PC-3 (cell line): ENCODE results near the gene TTF2. TPM values are rescaled to one million over a fixed set of nuclear protein-coding genes. Genes with fewer than 3 reads are reported as not detected.

Experiments
- ATAC-seq: fragments of 200-7000 bp; cut with Tn5 transposase; 2 replicates; pipeline ENCODE4 v1.9.1; 2020; ENCODE audit warnings: mild to moderate bottlenecking, moderate library complexity
- BruUV-seq: library from RNA; stranded (reverse); fragments of 400-500 nt; replicated peaks from 2 replicates; lab custom pipeline; 2021; lab: Mats Ljungman, UMichigan
- CTCF ChIA-PET: fragments of 300-600 bp; sonication (Branson Sonifier 250); formaldehyde crosslinking; loops from one replicate; lab custom pipeline; 2022; ENCODE audit warnings: antibody characterized with exemption; lab: Charles Lee
- POLR2A ChIA-PET: fragments of 300-600 bp; sonication (Branson Sonifier 250); formaldehyde crosslinking; loops from one replicate; lab custom pipeline; 2022; ENCODE audit warnings: antibody characterized with exemption; ENCODE audit not compliant: unreplicated experiment; lab: Charles Lee
- DNase-seq: peaks from one replicate; pipeline ENCODE4 v3.0.0-alpha.2; 2015
- H2AFZ ChIP-seq: fragments of 300-600 bp; sonication (generic); 2 replicates; pipeline ENCODE4 v1.6.0; 2016; ENCODE audit warnings: antibody characterized with exemption, low read length
- H3F3A ChIP-seq: fragments of 300-600 bp; sonication (generic); one replicate; pipeline ENCODE4 v1.6.0; 2017; ENCODE audit warnings: antibody characterized with exemption, low read length, control low read depth, mild to moderate bottlenecking; ENCODE audit not compliant: unreplicated experiment
- H3K27ac ChIP-seq: fragments of 300-600 bp; sonication (generic); 2 replicates; pipeline ENCODE4 v1.5.1; 2016; ENCODE audit warnings: mild to moderate bottlenecking, low read length
- H3K27me3 ChIP-seq: fragments of 300-600 bp; sonication (generic); 2 replicates; pipeline ENCODE4 v1.6.1; 2016; ENCODE audit warnings: low read length, mixed read lengths
- H3K36me3 ChIP-seq: fragments of 300-600 bp; sonication (generic); 2 replicates; pipeline ENCODE4 v1.6.1; 2016; ENCODE audit warnings: low read depth, mixed run types, low read length, mixed read lengths
- H3K4me1 ChIP-seq: fragments of 300-600 bp; sonication (generic); 2 replicates; pipeline ENCODE4 v1.5.1; 2016; ENCODE audit warnings: low read length; ENCODE audit not compliant: insufficient read depth
- H3K4me2 ChIP-seq: fragments of 300-600 bp; sonication (generic); 2 replicates; pipeline ENCODE4 v1.6.0; 2016; ENCODE audit warnings: low read length
- H3K4me3 ChIP-seq: fragments of 300-600 bp; sonication (generic); 2 replicates; pipeline ENCODE4 v1.5.1; 2016; ENCODE audit warnings: mild to moderate bottlenecking, low read length, mixed read lengths
- H3K79me2 ChIP-seq: fragments of 300-600 bp; sonication (generic); 2 replicates; pipeline ENCODE4 v1.6.1; 2017; ENCODE audit warnings: low read length, mixed read lengths
- H3K9ac ChIP-seq: fragments of 300-600 bp; sonication (generic); 2 replicates; pipeline ENCODE4 v1.6.0; 2016; ENCODE audit warnings: mild to moderate bottlenecking, low read length
- H3K9me2 ChIP-seq: fragments of 300-600 bp; sonication (generic); replicated peaks from 2 replicates; pipeline ENCODE4 v1.6.1; 2016; ENCODE audit warnings: mixed run types, low read length, mixed read lengths
- H3K9me3 ChIP-seq: fragments of 300-600 bp; sonication (generic); 2 replicates; pipeline ENCODE4 v1.6.1; 2016; ENCODE audit warnings: low read length, mixed read lengths
- H4K20me1 ChIP-seq: fragments of 300-600 bp; sonication (generic); 2 replicates; pipeline ENCODE4 v1.6.1; 2016; ENCODE audit warnings: low read length, mixed read lengths
- CTCF ChIP-seq: fragments of 300-600 bp; sonication (generic); conservative IDR thresholded peaks from 2 replicates; pipeline ENCODE4 v1.5.1; 2017; ENCODE audit warnings: antibody characterized with exemption, low read depth, mild to moderate bottlenecking, low read length
- EZH2 ChIP-seq: fragments of 300-600 bp; sonication (generic); IDR thresholded peaks from one replicate; pipeline ENCODE4 v1.6.1; 2017; ENCODE audit warnings: antibody characterized with exemption, mild to moderate bottlenecking, low read length; ENCODE audit not compliant: unreplicated experiment
- EZH2phosphoT487 ChIP-seq: fragments of 300-600 bp; sonication (generic); IDR thresholded peaks from 2 replicates; pipeline ENCODE4 v1.6.1; 2018; ENCODE audit warnings: mild to moderate bottlenecking, antibody characterized with exemption, low read length, borderline replicate concordance
- intact Hi-C: fragments of 100-400 bp; cut with micrococcal nuclease; formaldehyde crosslinking; loops from 2 replicates; pipeline ENCODE4 v1.9.0; 2023
- total RNA-seq: library from RNA; depleted of rRNA; stranded (reverse); fragments of >200 nt; gene quantifications from 2 replicates; pipeline ENCODE4 v1.2.3, GENCODE V29; 2014

TTF2 gene
- total RNA-seq, 1 experiment from 2014 or later = 25.1 TPM

GRCh38 chr1:117087686-117088085 is 27.6 kb downstream of the TTF2 start:
- Histone ChIP-seq H3K9me2 (no peaks in the 10 kb centered on the region), H3K4me2 (no peak overlapping the region), H3K9ac (no peak overlapping the region), H3K27me3 (no peaks in the 10 kb centered on the region), H3K4me1 (peaks cover 5% of the 10 kb centered on the region), H3K4me3 (no peak overlapping the region), H3K27ac (no peak overlapping the region), H3F3A (peaks cover 2% of the 10 kb centered on the region), H4K20me1 (no peaks in the 10 kb centered on the region), H3K79me2 (no peaks in the 10 kb centered on the region), H2AFZ (no peak overlapping the region), H3K36me3 (peaks cover 36% of the 10 kb centered on the region), H3K9me3 (no peaks in the 10 kb centered on the region)
- no TSS peak for BruUV-seq
- ATAC-seq (no peak), DNase-seq (no peak)
- POLR2A ChIA-PET = no interaction called here
- no peak for TF ChIP-seq EZH2
- no peak for TF ChIP-seq CTCF
- TF ChIP-seq EZH2phosphoT487 = no peak
- intact Hi-C loops = no loop called here
- CTCF ChIA-PET = no interaction called here

GRCh38 chr1:117089996-117090395 is 29.9 kb downstream of the TTF2 start:
- ChIA-PET CTCF (no interaction called here), POLR2A (no interaction called here)
- Histone ChIP-seq H3K36me3 (peaks cover 32% of the 10 kb centered on the region), H2AFZ (no peak overlapping the region), H3K9ac (no peak overlapping the region), H3K9me2 (no peaks in the 10 kb centered on the region), H3K27me3 (no peaks in the 10 kb centered on the region), H3K27ac (no peak overlapping the region), H3K4me2 (no peak overlapping the region), H3K4me1 (peaks cover 20% of the 10 kb centered on the region), H3K4me3 (no peak overlapping the region), H4K20me1 (no peaks in the 10 kb centered on the region), H3K79me2 (no peaks in the 10 kb centered on the region), H3F3A (peaks cover 4% of the 10 kb centered on the region), H3K9me3 (no peaks in the 10 kb centered on the region)
- TF ChIP-seq CTCF = no peak
- TF ChIP-seq EZH2phosphoT487 = no peak
- TF ChIP-seq EZH2 = no peak
- BruUV-seq = no TSS peak
- DNase-seq = no peak
- intact Hi-C loops = no loop called here
- no peak for ATAC-seq

GRCh38 chr1:117092594-117092993 is 32.5 kb downstream of the TTF2 start:
- no peaks in the 10 kb centered on the region for H3K79me2 ChIP-seq
- no peaks in the 10 kb centered on the region for H3K9me3 ChIP-seq
- TF ChIP-seq CTCF = no peak
- TF ChIP-seq EZH2phosphoT487 = no peak
- TF ChIP-seq EZH2 = no peak
- H3K36me3 ChIP-seq = peaks cover 42% of the 10 kb centered on the region
- no TSS peak for BruUV-seq
- H3K9me2 ChIP-seq = no peaks in the 10 kb centered on the region
- peak overlapping the region; percentile 20; the same call in 1 of the 2 replicates for H3K4me2 ChIP-seq
- intact Hi-C loops = loop anchor here (2.0 kb wide), 1 partner anchor 16 kb away; no protein-coding TSS in a partner anchor
- ATAC-seq = no peak
- CTCF ChIA-PET = no interaction called here
- H2AFZ ChIP-seq = no peak overlapping the region
- H3K9ac ChIP-seq = no peak overlapping the region
- peak overlapping the region; percentile 69 for H3K27ac ChIP-seq
- POLR2A ChIA-PET = interaction anchor here (0.5 kb wide), 1 partner anchor 33 kb away, joined by 3 read pairs; the partner anchor contains the start of gene TTF2
- no peak overlapping the region for H3K4me3 ChIP-seq
- no peaks in the 10 kb centered on the region for H3K27me3 ChIP-seq
- peaks cover 4% of the 10 kb centered on the region for H3F3A ChIP-seq
- peaks cover 20% of the 10 kb centered on the region for H3K4me1 ChIP-seq
- H4K20me1 ChIP-seq = no peaks in the 10 kb centered on the region
- DNase-seq = no peak
